Cardiac fibroblast (primary cell): ENCODE results near the gene PCCA.

Source experiments
- DNase-seq, 2 donors: peaks; one replicate each; pipeline versions ENCODE4 v3.0.0 to v3.0.0-alpha.2; 2010; ENCODE audit warnings: low read depth in 2 of 2
- H3K4me3 ChIP-seq, 2 donors: replicated peaks in 1 of 2; 1 replicate in 1 of 2; 2 replicates in 1 of 2; pipeline ENCODE4 v1.5.1; 2011; ENCODE audit warnings: low read depth in 2 of 2, low read length in 2 of 2, mild to moderate bottlenecking in 2 of 2, moderate library complexity in 1 of 2
- TF ChIP-seq, protein P1 (sequence below): IDR thresholded peaks from one replicate; pipeline ENCODE4 v1.5.1; 2011; ENCODE audit warnings: low read depth, mild to moderate bottlenecking, low read length, inconsistent platforms

The PCCA gene

DNA sequence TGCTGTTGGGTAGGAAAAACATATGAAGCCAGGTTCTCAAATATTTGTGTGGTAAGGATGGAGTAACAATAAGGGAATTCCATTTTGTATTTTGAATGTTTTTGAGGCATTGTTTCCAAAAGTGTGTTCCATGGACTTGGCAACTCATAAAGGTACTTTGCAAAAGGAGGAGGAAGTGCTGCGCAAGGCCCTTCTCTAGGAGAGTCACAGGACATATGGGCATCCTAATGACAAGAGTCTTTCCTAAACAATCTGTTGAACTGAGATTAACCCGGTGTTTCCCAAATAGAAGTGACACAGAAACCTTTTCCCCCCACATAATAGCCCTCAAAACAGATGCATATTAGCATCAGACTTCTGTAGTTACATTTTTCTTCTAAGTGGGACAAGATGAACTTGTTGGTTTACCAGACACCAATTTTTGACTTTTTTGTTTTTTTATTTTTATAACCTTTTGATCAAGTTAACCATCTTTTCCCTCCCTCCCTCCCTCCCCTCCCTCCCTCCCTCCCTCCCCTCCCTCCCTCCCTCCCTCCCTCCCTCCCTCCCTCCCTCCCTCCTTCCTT lies 209.3 kb downstream of the PCCA start:
- H3K4me3 ChIP-seq = no peak overlapping the region
- DNase-seq = no peak
- TF ChIP-seq, protein P1, sequence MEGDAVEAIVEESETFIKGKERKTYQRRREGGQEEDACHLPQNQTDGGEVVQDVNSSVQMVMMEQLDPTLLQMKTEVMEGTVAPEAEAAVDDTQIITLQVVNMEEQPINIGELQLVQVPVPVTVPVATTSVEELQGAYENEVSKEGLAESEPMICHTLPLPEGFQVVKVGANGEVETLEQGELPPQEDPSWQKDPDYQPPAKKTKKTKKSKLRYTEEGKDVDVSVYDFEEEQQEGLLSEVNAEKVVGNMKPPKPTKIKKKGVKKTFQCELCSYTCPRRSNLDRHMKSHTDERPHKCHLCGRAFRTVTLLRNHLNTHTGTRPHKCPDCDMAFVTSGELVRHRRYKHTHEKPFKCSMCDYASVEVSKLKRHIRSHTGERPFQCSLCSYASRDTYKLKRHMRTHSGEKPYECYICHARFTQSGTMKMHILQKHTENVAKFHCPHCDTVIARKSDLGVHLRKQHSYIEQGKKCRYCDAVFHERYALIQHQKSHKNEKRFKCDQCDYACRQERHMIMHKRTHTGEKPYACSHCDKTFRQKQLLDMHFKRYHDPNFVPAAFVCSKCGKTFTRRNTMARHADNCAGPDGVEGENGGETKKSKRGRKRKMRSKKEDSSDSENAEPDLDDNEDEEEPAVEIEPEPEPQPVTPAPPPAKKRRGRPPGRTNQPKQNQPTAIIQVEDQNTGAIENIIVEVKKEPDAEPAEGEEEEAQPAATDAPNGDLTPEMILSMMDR = no peak

DNA sequence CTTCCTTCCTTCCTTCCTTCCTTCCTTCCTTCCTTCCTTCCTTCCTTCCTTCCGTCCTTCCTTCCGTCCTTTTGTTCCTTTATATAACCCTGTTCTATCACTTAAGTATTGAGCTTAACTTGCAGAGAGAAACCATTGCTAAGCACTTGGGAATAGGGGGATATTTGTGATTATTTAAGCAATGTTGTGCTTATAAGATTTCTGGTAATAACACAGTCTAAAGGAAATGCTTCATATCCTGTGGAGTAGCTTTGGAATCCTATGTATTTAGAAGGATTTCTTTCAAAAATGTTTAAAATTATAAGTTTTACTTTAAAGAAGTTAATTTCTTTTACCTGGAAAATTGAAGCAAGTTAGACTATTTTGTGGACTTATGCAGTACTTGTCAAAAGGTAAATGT lies 209.8 kb downstream of the PCCA start:
- peak in 1 of 2 donors; percentile 20 for DNase-seq
- TF ChIP-seq, protein P1 = no peak
- no peak overlapping the region for H3K4me3 ChIP-seq

DNA sequence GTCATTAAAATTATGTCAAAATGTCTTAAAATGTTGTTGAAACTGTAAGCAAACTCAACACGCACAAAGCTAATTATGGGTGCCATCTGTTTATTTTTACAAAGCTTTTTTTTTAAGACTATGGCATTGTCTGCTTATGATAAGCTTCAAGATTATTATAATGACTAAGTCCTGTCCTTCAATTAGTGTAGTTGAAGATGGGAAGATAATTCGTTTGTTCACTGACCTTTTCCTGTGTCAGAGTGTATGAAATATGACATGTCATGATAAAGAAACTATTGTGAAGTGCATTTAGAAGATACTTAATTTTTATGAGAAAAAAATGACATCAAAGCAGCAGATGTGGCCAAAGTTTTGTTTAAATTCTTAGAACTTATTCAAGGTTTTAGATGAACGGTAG lies 211.3 kb downstream of the PCCA start:
- TF ChIP-seq, protein P1 = no peak
- H3K4me3 ChIP-seq = no peak overlapping the region
- no peak for DNase-seq

DNA sequence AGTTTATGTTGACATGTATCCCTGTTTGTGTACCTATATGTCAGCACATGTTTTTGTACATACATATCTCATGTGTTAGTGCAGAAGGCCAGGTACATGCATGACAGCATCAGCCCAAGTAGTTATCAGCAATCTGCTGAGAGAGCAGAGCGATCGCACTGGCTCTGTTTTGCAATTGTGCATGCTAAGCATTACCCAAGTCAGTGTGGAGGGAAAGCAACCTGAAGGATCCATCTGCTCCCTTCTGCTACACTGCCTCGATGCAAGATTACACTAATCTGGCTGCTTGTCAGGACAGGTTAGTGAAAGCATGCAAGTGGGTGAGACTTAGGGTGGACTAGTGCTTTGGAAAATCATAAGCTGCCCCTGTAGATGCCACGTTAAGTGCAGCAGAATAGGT lies 211.8 kb downstream of the PCCA start:
- no peak for DNase-seq
- TF ChIP-seq, protein P1 = no peak
- H3K4me3 ChIP-seq = no peak overlapping the region

DNA sequence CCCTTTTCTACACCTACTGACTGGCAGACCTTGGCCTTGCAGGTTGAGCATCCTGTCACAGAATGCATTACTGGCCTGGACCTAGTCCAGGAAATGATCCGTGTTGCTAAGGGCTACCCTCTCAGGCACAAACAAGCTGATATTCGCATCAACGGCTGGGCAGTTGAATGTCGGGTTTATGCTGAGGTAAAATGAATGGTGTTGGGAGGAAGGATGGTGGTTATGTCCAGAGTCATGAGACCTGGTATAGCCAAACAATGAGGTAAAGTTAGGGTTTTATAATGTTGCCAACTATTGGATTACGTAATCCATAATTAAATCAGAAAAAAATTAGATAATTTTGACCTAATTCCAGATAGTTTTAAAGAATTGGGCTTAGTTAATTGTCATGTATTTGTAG lies 212.5 kb downstream of the PCCA start:
- peak; percentile 6 to 14 for DNase-seq
- TF ChIP-seq, protein P1 = no peak
- H3K4me3 ChIP-seq = no peak overlapping the region

DNA sequence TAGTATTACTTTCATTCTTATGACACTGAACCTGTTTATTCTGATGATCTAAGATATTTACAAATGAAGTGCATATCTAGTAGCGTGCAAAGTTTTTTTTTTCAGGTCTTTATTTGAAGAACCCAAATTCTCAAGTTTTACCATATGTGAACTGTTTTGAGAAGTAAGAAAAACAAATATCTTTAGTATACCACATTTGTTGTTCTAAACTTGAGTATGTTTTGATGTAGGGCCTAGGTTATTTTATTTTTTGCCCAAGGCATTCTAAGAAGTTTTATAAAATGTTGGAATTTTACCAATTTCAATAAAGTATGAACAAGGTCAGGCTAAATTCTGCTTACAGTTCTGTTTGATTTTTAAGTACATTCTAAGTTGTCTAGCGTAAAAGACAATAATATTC lies 213.5 kb downstream of the PCCA start:
- TF ChIP-seq, protein P1 = no peak
- H3K4me3 ChIP-seq = no peak overlapping the region
- no peak for DNase-seq

DNA sequence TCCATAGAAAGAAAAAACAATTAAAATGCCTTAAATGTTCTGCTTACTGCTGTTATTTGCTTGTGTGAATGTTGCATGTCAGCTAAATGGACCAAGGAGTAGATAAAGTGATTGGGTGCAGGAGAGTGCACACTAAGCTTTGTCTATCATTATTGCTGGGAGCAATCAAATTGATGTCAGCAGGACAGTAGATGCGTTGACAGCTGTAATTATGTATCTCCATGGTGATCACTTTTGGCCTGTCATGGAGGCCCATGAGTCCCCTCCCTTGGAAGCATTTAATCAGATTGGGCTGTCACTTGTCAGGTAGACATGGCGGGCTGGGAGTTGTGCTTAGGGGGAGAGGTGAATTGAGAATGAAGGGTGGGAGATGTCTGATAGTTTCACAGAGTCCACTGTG lies 215.3 kb downstream of the PCCA start:
- DNase-seq = no peak
- TF ChIP-seq, protein P1 = no peak
- no peak overlapping the region for H3K4me3 ChIP-seq
